Measurements from ENCODE around the gene P2RY2.

Gene P2RY2

GRCh38 chr11:73206801-73207200 lies 11.3 kb upstream of the P2RY2 start:
- DNase-seq: peak; percentile 90 to 92

GRCh38 chr11:73209892-73210291 lies 8.2 kb upstream of the P2RY2 start:
- DNase-seq: no peak

GRCh38 chr11:73210916-73211667 lies 7.0 kb upstream of the P2RY2 start:
- no peak for DNase-seq

DNA sequence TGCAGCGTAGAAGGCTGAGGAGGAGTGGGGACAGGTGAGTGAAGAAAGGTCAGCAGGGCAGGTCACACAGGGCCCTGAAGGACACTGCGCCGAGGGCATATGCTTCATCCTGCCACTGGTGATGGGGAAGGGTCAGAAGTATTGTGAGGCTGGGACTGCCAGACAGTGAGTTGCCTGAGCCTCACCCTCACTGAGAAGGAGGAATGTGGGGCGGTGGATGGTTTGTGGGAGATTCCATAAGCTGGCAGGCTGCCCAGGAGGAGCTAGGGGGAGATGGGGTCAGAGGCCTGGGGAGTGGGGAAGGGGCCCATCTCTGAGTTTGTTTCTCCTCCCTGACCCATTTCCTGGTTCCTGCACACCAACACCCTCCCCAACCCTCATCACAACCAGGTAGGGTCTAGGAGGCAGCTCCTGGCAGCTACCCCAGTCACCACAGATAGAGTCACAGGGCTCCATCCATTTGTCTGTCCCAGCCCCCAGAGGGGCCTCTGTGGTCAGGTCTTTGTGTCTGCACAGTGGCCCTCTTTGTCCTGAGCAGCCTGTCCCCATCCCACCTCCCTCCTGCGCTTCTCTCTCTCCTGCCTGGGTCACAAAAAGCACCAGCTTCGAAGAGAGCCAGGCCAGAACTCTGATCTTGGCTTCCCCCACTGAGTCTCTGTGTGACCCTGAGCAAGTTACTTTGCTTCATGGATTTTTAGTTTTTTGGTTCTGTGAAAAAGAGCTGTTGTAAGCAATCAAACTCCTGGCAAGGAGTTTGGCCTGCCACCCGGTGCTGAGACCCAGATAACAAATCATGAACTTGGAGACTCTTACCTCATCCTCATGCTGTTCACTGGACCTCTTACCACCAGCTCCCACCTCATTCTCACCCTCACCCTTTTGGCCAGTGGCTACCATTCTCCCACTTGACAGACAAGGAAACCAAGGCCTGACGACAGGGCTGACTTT lies 4.6 kb upstream of the P2RY2 start:
- DNase-seq: no peak

DNA sequence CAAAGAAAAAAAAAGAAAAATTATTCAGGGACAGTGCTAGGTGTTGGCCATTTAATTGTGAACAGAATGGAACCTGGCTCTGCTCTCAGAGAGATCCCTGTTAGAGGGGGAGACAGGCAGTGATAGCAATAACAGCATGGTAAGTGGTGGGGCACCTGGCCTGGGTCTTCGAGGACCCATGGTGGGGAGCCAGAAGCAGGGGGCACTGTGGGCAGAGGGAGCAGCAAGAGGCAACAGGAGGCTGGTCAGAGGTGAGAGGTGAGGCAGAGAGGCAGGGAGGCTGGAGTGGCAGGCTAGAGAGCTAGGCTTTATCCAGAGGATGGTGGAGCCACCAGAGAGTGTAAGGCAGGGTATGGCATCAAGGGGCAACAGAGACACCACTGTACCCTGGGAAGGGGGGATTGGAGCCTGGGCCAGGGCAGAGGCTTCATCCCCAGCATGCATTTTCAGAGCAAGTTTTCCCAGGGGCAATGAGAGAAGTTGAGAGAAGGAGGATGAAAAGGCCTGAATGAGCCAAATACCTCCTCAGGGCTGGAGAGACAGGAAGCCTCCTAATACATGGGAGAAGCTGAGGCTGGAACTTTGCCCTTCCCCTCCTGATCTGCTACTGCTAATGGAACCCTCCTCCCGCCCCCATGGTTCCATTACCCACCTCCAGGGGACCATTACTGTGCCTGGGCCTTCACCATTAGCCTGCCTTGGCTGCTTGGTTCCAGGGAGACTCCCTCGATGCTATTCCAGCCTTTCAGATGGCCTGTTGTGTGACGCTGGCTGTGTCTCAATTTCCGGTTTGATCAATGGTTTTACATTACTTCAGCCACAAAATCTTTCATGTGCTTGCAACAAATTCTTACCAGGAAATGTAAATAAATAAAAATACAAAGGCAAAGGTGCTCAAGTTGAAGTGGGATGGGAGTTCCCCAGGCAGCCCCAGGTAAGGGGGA lies 2.6 kb upstream of the P2RY2 start:
- DNase-seq: no peak

DNA sequence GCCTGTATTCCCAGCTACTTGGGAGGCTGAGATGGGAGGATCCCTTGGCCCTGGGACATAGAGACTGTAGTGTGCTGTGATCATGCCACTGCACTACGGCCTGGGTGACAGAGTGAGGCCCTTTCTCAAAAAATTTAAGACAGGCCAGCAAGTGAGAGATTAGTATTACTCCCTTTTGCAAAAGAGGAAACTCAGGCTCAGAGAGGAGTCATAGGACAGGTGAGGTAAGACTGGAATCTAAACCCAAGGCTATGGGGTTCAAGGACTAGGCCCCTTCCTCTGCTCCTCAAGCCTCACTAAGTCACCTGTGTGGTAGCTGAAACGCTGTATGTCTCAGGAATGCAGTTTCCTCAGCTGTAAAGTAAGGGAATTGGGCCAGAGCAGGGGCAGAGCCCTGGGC lies 1.6 kb upstream of the P2RY2 start:
- no peak for DNase-seq

GRCh38 chr11:73217131-73217809 lies 811 bp upstream of the P2RY2 start:
- no peak for DNase-seq

GRCh38 chr11:73217810-73218105 lies 323 bp upstream of the P2RY2 start:
- no peak for DNase-seq

GRCh38 chr11:73218830-73219215 lies 742 bp downstream of the P2RY2 start:
- no peak for DNase-seq

DNA sequence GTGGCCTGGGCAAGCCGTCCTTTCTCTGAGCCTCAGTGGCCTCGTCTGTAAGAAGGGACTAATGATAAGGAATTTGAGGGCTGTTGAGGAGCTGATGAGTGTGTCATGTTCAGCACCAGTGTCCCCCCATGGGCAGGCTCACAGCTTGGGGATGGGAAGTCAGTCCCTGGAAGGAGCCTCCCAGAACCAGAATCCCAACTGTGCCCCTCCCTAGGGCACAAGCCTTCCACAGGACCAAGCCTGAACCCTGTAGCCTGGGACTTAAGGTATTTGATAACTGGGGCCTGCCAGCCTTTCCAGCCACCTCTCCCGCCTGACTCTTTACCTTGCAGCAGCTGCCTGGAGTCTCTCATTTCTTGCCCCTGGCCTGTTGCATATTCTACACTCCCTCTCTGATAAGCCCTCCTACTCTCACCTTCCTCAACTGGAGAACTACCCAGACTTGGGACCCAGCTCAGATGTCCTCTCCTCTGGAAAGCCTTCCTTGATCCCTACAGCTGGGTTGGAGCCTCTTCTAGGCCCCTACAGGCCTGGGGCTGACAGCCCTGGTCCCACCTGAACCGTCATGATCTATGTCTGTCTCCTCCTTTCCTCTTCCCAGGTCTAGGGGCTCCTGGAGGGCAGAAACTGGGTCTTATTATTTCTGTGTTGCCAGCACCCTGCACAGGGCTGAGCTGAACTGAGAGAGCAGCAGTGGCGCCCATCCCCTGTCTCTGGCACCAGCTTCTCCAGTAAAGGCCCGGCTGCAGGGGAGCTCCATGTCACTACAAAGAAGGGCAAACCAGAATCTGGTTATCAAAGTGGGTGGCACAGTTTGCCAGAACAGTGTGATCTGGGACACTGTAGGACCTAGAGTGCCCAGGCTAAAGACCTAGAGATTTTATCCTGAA lies 1.6 kb downstream of the P2RY2 start:
- no peak for DNase-seq

- no peak for DNase-seq
These were observed 3.4 kb downstream of the P2RY2 start for GRCh38 chr11:73221451-73221850.

- no peak for DNase-seq
These were observed 3.9 kb downstream of the P2RY2 start for GRCh38 chr11:73221996-73222395.

DNA sequence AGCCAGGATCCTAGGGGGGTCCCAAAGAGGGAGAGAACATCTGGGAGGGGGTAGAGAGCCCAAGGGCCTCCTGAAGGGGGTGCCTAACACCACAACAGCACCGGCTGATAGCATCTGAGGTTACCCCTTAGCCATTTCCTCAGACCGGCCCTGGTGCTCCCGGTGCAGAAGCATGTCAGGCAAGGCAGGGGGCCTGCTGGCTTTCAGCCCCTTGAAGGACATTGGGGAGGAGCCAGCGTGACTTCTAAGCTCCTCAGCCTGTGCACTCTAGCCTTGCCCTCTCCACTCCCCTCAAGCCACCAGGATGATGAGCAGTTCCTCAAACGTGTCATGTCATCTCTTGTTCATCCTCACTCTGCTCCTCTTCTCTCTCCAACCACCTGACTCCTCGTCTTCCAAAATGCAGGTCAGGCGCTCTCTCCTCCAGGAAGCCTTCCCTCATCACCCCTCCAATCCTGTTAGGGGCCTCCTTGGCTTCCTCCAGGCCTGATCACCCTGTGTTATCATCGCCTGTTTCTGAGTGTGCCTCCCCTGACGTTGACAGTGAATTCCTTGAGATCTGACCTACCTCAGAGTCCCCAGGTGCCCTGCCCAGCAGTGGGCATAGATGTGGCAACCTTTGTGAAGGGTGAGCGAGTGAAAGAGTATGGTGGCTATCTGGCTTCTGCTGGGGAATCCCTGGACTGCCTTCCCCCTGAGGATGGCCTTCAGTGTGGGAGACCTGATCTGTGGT lies 6.1 kb downstream of the P2RY2 start:
- no peak for DNase-seq

DNA sequence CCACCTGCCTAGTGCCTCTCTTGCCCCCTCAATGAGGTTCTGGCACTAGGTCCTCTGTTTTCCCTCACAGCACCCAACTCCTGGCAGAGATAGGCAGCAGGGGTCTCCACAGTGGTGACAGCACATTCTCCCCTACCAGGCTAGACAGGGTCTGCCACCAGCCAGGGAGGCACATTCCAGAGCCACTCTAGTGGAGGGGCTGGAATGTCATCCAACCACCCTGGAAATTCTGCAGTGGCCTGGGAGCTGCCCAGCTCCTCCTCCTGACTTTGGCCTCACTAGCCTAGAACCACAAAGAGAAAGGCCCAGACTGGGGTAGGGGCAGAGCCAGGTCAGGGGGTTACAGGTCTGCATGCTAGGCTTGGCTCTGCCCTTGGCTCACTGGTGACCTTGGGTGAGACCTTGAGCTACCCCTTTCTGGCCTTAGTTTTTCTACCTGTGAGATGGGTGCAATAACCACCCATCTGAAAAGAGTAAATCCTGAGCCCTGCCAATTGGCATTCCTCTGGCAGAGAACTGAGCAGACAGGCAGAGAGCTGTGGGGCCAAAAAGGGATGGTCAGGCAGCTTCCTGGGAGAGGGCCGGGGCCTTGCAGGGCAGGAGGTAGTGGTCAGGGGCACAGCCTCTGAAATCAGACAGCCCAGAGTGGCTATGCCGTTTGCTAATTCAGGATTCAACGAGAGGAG lies 7.1 kb downstream of the P2RY2 start:
- DNase-seq: no peak

GRCh38 chr11:73225851-73226250 lies 7.8 kb downstream of the P2RY2 start:
- no peak for DNase-seq

- no peak for DNase-seq
These were observed 8.4 kb downstream of the P2RY2 start for GRCh38 chr11:73226297-73227006.

DNA sequence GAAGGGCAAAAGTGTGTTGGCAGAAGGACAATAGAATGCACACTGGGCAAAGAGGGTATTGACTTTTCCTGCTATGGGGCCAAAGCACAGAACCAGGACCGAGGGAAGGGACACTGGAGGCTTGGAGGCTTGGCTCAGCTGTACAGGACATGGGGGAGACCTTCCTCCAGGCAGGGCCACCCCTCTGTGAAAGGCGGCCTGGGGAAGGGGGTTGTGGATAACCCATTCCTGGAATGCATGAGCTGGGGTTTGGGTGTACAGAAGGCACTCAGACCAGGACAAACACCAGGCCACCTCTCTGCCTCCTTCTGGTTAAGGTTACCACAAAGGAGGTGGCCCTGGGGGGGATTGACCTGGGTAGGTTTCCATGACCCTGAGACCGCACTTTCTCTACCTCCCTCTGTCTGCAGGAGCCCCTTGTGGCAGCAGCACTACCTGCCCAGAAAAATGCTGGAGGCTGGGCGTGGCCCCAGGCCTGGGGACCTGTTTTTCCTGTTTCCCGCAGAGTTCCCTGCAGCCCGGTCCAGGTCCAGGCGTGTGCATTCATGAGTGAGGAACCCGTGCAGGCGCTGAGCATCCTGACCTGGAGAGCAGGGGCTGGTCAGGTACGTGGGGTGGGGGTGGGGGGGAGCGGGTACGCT lies 9.6 kb downstream of the P2RY2 start:
- DNase-seq: peak; percentile 79 to 96

- DNase-seq: no peak
These were observed 10.4 kb downstream of the P2RY2 start for GRCh38 chr11:73228268-73229134.

Data from NCI-H526 (cell line).